Parathyroid adenoma (tissue), 2 donors: ENCODE measurements around the gene GLG1.

ENCODE experiments used
- H2AFZ ChIP-seq: fragments of 300-600 bp; sonication (generic); one replicate; pipeline ENCODE4 v1.7.0; 2017; ENCODE audit warnings: antibody characterized with exemption, mild to moderate bottlenecking
- H3K27ac ChIP-seq: fragments of 300-600 bp; sonication (generic); one replicate; pipeline ENCODE4 v1.7.0; 2017
- H3K27me3 ChIP-seq: fragments of 300-600 bp; sonication (generic); one replicate; pipeline ENCODE4 v1.7.0; 2017; ENCODE audit warnings: low read length; ENCODE audit not compliant: control insufficient read depth, insufficient read depth
- H3K36me3 ChIP-seq: fragments of 300-600 bp; sonication (generic); one replicate; pipeline ENCODE4 v1.7.0; 2017; ENCODE audit warnings: low read length; ENCODE audit not compliant: control insufficient read depth, insufficient read depth
- H3K4me1 ChIP-seq: fragments of 300-600 bp; sonication (generic); one replicate; pipeline ENCODE4 v1.7.0; 2017; ENCODE audit warnings: control low read depth
- H3K4me2 ChIP-seq: fragments of 300-600 bp; sonication (generic); one replicate; pipeline ENCODE4 v1.7.0; 2017; ENCODE audit warnings: low read length
- H3K4me3 ChIP-seq: fragments of 300-600 bp; sonication (generic); one replicate; pipeline ENCODE4 v1.7.0; 2017; ENCODE audit warnings: low read depth, low read length
- H3K79me2 ChIP-seq: fragments of 300-600 bp; sonication (generic); one replicate; pipeline ENCODE4 v1.7.0; 2017; ENCODE audit warnings: control low read depth
- H3K9ac ChIP-seq: fragments of 300-600 bp; sonication (generic); one replicate; pipeline ENCODE4 v1.7.0; 2017; ENCODE audit warnings: mild to moderate bottlenecking
- H3K9me3 ChIP-seq: fragments of 300-600 bp; sonication (generic); one replicate; pipeline ENCODE4 v1.7.0; 2017; ENCODE audit warnings: low read length; ENCODE audit not compliant: control insufficient read depth
- TF ChIP-seq, protein P1 (sequence below): fragments of 300-600 bp; sonication (generic); IDR thresholded peaks from one replicate; pipeline ENCODE4 v1.7.0; 2017; ENCODE audit warnings: antibody characterized with exemption, mild to moderate bottlenecking
- donor health status: primary hyperparathyroidism.

The GLG1 gene

DNA sequence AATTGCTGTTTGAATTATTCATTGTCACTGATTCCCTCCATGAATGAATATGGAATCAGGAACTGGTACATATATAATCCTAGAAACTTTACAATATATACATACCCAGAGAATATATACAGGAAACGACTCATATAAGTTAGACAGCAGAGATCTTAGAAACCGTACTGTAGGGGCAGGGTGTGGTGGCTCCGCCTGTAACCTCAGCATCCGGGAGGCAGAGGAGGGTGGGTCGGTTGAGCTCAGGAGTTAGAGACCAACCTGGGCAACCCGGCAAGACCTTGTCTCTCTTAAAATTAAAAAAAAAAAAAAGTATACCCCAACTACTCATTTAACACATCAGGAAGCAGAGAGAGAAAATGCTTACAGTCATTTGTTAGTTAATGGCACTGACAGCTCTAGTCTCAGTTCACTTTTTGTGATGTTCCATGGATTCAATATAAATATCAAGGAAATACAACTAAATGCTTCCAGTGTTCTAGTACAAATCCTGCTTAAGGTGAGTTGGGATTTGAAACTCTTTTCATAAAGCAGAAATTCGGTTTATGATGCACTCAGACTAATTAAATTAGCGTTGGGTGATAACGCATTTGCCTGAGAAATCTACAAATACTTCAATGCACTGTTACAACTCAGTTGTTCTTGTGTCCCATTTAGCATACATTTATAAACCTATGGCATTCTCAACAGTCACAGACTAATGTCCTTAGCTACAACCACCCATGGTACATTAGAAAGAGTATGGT is 5.6 kb downstream of the GLG1 start:
- Histone ChIP-seq H3K4me3 (no peak overlapping the region), H3K36me3 (no peaks in the 10 kb centered on the region), H3K9me3 (no peaks in the 10 kb centered on the region), H2AFZ (no peak overlapping the region), H3K9ac (no peak overlapping the region), H3K27me3 (no peaks in the 10 kb centered on the region), H3K4me2 (no peak overlapping the region), H3K79me2 (peaks cover 70% of the 10 kb centered on the region), H3K4me1 (peaks cover 8% of the 10 kb centered on the region), H3K27ac (no peak overlapping the region)
- TF ChIP-seq, protein P1, sequence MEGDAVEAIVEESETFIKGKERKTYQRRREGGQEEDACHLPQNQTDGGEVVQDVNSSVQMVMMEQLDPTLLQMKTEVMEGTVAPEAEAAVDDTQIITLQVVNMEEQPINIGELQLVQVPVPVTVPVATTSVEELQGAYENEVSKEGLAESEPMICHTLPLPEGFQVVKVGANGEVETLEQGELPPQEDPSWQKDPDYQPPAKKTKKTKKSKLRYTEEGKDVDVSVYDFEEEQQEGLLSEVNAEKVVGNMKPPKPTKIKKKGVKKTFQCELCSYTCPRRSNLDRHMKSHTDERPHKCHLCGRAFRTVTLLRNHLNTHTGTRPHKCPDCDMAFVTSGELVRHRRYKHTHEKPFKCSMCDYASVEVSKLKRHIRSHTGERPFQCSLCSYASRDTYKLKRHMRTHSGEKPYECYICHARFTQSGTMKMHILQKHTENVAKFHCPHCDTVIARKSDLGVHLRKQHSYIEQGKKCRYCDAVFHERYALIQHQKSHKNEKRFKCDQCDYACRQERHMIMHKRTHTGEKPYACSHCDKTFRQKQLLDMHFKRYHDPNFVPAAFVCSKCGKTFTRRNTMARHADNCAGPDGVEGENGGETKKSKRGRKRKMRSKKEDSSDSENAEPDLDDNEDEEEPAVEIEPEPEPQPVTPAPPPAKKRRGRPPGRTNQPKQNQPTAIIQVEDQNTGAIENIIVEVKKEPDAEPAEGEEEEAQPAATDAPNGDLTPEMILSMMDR = no peak

DNA sequence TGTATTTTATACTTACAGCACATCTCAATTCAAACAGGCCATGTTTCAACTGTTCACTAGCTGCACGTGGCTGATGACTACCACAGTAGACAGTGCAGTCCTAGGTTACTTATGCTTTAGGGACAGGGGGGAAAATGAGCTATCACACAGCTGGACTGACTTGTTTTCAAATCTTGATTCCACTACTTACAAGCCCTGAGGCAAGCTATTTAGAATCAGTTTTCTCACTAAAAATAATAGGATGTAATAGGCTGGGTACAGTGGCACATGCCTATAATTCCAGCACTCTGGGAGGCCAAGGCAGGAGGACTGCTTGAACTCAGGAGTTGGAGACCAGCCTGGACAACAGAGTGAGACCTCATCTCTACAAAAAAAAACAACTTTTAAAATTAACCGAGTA is 10.3 kb downstream of the GLG1 start:
- H3K4me1 ChIP-seq = peaks cover 3% of the 10 kb centered on the region
- H3K79me2 ChIP-seq = peaks cover 77% of the 10 kb centered on the region
- TF ChIP-seq, protein P1 = no peak
- H3K36me3 ChIP-seq = no peaks in the 10 kb centered on the region
- no peaks in the 10 kb centered on the region for H3K27me3 ChIP-seq
- H2AFZ ChIP-seq = no peak overlapping the region
- H3K9me3 ChIP-seq = no peaks in the 10 kb centered on the region
- H3K4me3 ChIP-seq = no peak overlapping the region
- H3K27ac ChIP-seq = no peak overlapping the region
- H3K4me2 ChIP-seq = no peak overlapping the region
- no peak overlapping the region for H3K9ac ChIP-seq

DNA sequence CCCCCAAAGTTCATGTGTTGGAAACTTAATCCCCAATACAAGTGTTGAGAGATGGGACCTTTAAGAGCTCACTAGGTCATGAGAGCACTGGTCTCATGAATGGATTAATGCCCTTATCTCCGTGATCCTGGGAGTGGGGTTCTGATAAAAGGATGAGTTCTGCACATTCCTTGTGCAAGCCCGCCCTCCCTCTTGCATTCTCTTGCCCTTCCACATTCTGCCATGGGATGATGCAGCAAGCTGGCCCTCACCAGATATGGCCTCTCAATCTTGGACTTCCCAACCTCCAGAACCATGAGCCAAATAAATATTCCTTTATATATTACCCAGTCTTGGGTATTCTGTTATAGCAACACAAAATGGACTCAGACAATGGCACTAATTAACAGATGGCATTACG is 14.1 kb downstream of the GLG1 start:
- no peaks in the 10 kb centered on the region for H3K36me3 ChIP-seq
- H3K4me3 ChIP-seq = no peak overlapping the region
- H3K4me2 ChIP-seq = no peak overlapping the region
- TF ChIP-seq, protein P1 = no peak
- no peaks in the 10 kb centered on the region for H3K9me3 ChIP-seq
- H3K27me3 ChIP-seq = no peaks in the 10 kb centered on the region
- H2AFZ ChIP-seq = no peak overlapping the region
- H3K4me1 ChIP-seq = peaks cover 3% of the 10 kb centered on the region
- no peak overlapping the region for H3K27ac ChIP-seq
- H3K79me2 ChIP-seq = peaks cover 78% of the 10 kb centered on the region
- H3K9ac ChIP-seq = no peak overlapping the region

DNA sequence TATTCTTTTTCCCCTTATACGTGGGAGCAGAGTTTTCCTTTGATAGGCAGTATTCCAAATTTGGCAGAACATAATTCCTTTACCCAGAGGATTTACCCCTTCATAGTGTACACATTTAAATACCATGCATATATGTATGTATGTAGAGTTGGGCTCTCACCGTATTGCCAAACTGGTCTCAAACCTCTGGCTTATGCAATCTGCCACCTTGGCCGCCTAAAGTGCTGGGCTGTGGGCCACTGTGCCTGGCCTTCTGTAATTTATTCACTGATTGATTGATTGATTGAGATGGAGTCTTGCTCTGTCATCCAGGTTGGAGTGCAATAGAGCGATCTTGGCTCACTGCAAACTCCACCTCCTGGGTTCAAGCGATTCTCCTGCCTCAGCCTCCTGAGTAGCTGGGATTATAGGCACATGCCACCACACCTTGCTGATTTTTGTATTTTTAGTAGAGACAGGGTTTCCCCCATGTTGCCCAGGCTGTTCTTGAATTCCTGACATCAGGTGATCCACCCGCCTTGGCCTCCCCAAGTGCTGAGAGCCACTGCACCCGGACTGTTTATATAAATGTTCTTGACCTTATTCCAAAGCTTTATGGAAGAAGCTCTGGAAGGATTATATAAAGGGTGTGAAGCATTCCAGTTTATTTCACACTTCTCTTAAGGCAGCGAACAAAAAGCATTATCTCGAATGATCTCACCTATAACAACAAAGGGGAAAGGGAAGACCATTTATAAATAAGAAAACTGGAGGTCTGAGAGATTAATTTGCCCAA is 14.9 kb downstream of the GLG1 start:
- Histone ChIP-seq H3K4me2 (no peak overlapping the region), H3K9me3 (no peaks in the 10 kb centered on the region), H3K9ac (no peak overlapping the region), H3K27ac (no peak overlapping the region), H3K79me2 (peaks cover 78% of the 10 kb centered on the region), H3K36me3 (no peaks in the 10 kb centered on the region), H3K4me1 (peaks cover 3% of the 10 kb centered on the region), H3K27me3 (no peaks in the 10 kb centered on the region), H2AFZ (no peak overlapping the region), H3K4me3 (no peak overlapping the region)
- TF ChIP-seq, protein P1 = no peak
